HCT116 (cell line): Measurements from ENCODE around the gene MT3.

Experiments used
- EZH2 ChIP-seq: fragments of 200-600 bp; sonication (generic); IDR thresholded peaks from 2 replicates; pipeline ENCODE4 v1.6.1; 2017; ENCODE audit warnings: antibody characterized with exemption, mixed run types
- POLR2A ChIP-seq: IDR thresholded peaks from 2 replicates; pipeline ENCODE4 v1.7.0; 2011; ENCODE audit warnings: borderline replicate concordance; ENCODE audit not compliant: insufficient read depth, insufficient read length; ENCODE audit errors: extremely low read depth
- ZFX ChIP-seq: fragments of 450-650 bp; IDR thresholded peaks from 2 replicates; pipeline ENCODE4 v1.6.1; 2017
- TF ChIP-seq, protein P1 (sequence below), 3 experiments: fragments of 200-600 bp in 1 of 3; sonication (generic) in 1 of 3; IDR thresholded peaks in 2 of 3; conservative IDR thresholded peaks in 1 of 3; 2 replicates each; pipeline ENCODE4 v1.5.1; 2012 to 2017; ENCODE audit warnings: low read depth in 2 of 3, low read length in 2 of 3, antibody characterized with exemption in 1 of 3, borderline replicate concordance in 1 of 3, control low read depth in 1 of 3, mild to moderate bottlenecking in 1 of 3, mixed read lengths in 1 of 3, mixed run types in 1 of 3, moderate library complexity in 1 of 3; ENCODE audit not compliant: insufficient read depth in 1 of 3

DNA sequence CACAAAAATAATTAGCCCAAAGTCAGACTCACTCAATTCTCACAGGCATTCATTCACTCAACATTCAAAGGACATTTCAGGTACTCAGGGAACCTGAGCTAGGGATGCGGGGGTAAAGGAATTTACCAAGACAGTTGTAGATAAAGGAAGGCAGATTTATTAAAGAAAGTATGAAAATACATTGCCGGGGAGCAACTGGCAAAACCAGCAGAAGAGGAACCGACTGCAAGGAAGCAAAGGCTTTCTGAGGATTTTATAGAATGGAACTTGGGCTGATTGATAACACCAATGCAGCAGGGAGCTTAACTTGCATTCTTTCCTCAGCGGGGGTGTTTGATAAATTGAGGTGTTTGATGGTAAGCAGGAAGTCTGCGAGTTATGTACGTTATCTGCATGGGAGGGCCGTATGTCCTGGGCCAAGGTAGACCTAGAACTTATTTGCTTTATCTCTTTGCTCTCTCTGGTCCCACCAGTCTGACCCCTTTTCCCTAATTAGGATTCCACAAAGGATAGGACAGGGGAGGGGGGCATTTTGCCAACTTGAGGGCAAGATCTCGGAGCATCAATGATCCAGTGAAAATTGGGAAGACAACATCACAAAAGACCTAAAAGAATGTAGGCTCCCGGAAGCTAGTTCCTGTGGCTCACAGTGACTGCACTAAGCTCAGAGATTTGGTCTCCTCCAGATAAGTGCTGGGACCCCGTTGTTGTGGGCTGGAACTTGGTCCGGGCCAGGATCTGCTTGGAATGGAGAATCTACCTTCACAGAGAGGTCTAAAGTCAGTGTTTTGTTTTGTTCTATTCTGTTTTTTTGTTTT lies 5.8 kb upstream of the MT3 start:
- TF ChIP-seq, protein P1, sequence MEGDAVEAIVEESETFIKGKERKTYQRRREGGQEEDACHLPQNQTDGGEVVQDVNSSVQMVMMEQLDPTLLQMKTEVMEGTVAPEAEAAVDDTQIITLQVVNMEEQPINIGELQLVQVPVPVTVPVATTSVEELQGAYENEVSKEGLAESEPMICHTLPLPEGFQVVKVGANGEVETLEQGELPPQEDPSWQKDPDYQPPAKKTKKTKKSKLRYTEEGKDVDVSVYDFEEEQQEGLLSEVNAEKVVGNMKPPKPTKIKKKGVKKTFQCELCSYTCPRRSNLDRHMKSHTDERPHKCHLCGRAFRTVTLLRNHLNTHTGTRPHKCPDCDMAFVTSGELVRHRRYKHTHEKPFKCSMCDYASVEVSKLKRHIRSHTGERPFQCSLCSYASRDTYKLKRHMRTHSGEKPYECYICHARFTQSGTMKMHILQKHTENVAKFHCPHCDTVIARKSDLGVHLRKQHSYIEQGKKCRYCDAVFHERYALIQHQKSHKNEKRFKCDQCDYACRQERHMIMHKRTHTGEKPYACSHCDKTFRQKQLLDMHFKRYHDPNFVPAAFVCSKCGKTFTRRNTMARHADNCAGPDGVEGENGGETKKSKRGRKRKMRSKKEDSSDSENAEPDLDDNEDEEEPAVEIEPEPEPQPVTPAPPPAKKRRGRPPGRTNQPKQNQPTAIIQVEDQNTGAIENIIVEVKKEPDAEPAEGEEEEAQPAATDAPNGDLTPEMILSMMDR (IDR thresholded peaks at IDR 0.05 in 2 of 3, conservative IDR thresholded peaks at IDR 0.05 in 1 of 3; ENCODE audit: borderline replicate concordance in 1 of 3, insufficient read depth in 1 of 3, low read depth in 2 of 3, low read length in 2 of 3): no peak
- no peak for TF ChIP-seq ZFX
- no peak for TF ChIP-seq POLR2A
- no peak for TF ChIP-seq EZH2
